Inflammatory macrophage treated with lipopolysaccharide for 4 hours (primary cell): Measurements from ENCODE around the gene PRKCA.
"Not testable (repeated sequence)": the region's sequence is repeated elsewhere in the genome, so short reads cannot be mapped to it uniquely, and the experiment has no call there.

Experiments
- DNase-seq: peaks from one replicate; pipeline ENCODE4 v3.0.0-alpha.2; 2020

PRKCA gene

DNA sequence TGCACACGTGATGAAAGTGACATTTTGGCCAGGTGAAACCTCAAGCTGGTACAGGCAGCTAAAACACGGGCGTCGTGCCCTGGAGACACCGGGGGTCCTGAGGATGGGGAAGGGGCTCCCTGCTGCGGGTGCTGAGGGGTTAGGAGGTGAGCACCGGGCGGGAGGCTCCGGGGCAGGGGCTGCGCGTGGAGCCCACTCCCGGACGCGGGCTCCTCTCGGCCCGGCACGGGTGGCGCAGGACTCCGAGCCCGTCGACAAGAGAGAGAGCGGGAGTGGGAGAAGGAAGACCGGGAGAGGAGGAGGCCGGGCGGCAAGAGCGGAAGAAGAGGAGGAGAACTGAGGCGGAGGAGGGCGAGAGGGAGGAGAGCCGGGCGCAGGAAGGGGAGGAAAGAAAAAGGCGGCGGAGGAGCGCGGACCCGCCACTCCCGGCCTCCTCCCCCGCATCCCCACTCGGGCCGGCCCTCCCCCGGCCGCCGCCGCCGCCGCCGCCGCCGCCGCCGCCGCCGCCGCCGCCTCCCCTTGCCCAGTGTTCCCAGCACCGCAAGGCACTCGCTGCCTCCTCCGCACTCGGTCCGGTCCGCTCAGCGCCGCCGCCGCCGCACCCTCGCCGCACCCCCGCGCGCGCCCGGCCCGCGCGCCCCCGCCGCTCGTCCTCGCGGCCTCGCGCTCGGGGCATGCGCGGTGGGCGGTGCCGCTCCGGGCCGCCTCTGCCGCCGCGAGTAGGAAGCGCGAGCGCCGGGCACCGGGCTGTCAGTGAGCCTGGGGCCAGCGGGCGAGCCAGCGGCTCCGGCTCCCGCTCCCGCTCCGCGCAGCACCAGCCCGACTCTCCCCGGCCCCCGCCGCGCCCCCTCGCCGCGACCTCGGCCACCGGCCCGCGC lies at the start of gene PRKCA:
PRKCA (plus strand) TSS at position 750 of the 878 bp plus-strand sequence.
- DNase-seq: peak; percentile 85

DNA sequence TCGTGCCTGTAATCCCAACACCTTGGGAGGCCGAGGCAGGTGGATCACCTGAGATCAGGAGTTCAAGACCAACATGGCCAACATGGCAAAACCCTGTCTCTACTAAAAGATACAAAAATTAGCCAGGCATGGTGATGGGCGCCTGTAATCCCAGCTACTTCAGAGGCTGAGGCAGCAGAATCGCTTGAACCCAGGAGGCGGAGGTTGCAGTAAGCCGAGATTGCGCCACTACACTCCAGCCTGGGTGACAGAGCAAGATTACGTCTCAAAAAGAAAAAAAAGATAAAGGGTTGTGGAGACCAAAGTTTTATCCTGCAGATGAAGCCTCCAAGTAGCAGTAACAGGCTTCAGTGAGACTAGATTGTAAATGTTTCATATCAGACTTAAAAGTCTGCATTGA lies 49.0 kb upstream of the PRKCA start:
- DNase-seq: not testable (repeated sequence)

DNA sequence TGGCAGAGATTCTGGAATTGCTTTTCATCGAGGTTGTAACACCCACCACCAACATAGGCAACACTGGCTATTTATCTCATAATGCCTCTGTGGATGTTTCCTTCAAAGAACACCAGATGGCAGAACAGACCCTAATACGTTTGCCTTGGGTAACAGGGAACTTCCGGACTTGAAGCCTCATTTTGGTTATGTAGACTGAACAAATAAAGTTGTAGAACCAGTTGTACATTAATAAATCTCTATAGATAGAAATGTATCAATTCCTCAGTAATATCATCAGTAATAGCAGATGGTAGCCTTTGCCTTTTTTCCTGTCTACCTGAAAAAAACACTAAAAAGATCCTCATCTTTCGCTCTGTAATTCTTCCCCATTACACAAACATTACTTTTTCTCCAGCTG lies 47.3 kb upstream of the PRKCA start:
- DNase-seq: peak; percentile 66

DNA sequence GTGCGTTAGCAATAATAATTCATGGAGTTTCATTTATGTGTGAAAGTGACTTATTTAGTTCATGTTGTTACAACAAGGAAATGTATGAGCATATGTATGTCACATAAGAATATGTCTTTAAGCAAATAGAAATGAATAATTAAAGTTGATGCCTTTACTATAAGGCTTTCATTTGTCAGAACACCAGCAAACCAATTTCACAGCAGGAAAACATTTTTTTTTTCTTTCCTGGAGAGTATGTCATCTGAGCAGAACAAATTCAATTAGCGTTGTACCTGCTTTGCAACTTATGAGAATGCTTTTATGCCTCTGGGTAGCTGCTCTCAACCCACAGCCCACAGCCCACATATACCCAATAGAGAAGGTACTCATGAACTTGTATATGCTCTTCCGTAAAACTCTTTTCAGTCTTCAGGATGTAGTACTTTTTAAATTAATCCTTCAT lies 46.9 kb upstream of the PRKCA start:
- DNase-seq: no peak

DNA sequence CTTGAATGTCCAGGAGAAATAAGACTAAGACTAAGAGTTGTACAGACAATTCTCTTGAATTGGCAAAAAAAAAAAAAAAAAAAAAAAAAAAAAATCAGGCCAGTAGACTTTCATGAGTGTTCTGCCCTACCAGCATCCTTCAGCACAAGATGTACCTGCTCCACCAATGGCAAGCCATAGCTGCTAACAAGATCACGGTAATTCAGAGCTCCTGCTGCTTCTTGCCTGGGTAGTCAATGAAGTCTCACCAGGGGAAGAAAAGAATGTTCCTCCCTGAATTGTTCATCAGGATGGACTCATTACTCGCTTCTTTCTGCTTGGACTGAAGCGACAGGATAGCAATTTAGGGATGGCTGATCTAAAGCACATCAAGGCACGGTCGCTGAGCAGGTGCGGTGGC lies 42.1 kb upstream of the PRKCA start:
- no peak for DNase-seq

DNA sequence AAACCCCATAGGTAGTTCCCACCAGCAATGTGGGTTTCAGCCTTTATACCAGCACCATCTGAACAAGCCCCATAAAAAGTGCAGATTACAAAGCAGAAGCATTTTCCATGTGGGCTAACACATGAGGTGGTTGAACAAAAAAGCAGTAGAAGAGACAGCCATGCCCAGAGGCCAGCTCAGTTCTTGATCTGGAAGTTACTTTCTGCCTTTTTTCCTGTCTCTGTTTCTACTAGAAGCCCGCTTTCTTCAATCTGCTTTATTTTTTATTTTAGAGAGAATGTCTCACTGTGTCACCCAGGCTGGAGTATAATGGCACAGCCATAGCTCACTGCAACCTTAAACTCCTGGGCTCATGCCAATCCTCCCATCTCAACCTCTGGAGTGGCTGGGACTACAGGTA lies 41.7 kb upstream of the PRKCA start:
- DNase-seq: no peak

DNA sequence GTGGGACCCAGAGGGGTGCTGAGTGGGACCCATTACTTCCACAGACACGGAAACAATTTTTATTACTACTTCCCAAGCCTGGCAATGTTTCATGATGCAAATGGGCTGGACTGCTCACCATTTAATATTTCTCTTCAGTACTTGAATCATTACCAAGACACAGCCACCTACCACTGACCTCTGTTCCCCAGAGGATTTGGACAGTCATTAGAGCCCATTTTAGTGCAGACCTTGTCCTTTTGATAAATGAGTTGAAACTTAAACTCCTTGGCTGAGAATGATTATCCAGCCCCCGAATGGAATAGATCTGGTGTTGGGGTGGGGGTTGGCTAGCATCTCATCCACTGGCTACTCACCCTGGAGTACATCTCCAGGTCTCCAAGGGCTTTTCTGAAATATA lies 39.6 kb upstream of the PRKCA start:
- no peak for DNase-seq

DNA sequence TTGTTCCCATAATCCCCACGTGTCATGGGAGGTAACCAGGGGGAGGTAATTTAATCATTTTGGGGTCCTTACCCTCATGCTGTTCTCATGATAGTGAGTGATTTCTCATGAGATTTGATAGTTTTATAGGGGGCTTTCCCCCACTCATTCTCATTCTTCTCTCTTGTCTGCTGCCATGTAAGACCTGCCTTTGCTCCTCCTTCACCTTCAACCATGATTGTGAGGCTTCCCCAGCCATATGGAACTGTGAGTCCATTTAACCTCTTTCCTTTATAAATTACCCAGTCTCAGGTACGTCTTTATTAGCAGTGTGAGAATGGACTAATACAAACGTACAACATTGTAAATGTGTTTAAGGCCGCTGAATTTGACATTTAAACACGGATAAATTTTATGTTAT lies 37.7 kb upstream of the PRKCA start:
- no peak for DNase-seq

DNA sequence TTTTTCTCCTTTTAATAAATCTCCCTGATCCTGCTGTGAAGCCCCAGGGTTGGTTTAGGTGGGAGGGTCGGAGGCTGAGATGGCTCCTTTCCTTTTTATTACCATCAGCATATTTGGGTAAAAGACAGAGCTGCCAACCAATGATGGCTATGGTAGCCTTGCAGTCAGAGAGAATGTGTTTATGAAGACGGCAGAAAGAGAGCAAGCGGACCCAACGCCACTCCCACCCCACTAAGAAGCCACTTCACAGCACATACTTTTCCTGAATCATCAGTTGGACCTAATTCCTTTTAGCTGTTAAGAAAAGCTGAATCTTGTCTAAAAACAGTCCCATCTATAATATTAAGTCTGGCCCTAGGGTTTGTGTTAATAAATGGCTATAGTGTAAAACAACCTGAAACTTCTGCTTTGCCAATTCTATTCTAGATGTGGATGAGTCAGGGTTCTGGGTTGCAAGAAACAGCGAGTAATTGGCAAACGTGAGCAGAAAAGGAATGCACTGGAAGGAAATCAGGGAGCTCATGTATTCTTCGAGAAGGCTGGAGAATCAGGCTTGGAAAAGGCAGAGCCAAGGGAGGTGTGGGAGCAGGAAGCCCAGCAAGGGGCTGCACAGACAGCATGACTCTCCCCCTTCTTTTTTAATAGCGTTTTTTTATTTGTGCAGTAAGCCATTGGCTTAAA lies 34.0 kb upstream of the PRKCA start:
- no peak for DNase-seq

DNA sequence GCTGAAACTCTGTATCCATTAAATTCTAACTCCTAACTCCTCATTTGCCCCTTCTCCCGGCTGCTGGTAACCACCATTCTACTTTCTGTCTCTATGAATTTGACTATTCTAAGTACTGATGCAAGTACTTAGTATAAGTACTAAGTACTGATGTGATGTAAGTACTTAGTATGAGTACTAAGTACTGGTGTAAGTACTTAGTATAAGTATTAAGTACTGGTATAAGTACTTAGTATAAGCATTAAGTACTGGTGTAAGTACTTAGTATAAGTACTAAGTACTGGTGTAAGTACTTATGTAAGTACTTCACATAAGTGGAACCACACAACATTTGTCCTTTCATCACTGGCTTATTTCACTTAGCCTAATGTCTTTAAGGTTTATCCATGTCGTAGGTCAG lies 32.3 kb upstream of the PRKCA start:
- DNase-seq: no peak

DNA sequence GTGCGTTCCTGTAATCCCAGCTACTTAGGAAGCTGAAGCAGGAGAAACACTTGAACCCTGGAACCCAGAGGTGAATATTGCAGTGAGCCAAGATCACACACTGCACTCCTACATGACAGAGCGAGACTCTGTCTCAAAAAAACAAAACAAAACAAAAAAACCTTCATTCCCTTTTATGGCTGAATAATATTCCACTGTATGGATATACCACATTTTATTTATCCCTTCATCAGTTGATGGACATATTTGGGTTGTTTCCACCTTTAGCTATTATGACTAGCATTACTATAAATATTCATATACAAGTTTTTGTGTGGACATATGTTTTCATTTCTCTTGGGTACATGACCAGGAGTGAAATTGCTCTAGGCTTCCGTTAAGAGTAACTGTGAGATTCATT lies 30.9 kb upstream of the PRKCA start:
- DNase-seq: no peak

DNA sequence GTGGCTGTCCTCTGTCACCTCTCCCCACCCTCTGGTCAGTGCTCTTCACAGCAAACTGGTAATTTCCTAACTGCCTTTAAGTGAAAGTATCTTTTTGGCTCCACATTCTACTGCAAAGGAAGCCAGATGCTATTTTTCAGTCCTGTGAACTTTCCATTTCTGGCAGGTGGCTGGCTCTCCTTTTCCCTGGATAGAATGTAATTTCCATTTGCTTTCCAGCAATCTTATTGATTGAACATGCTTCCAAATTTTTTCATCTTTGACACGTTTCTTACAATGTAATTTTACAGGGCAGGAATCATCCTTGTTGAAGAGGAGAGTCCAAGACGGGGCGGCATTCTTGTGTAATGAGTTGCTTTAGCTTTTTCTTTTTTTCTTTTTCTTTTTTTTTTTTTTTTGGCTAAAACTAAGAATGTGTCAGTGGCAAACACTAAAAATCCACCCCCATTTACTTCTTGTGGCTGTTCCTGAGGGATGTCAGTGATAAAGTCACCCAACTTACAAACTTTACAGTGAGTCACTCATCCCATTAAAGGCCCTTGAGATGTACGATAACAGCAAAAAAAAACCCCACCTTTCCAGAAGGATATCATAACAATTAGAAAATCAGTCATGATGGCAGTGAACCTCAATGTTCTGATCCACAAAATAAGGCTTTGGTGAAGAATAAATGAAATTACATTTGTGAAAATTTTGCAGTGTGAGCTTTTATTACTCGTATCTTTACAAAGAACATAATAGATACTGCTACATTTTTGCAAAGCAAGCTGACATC lies 29.4 kb upstream of the PRKCA start:
- no peak for DNase-seq

DNA sequence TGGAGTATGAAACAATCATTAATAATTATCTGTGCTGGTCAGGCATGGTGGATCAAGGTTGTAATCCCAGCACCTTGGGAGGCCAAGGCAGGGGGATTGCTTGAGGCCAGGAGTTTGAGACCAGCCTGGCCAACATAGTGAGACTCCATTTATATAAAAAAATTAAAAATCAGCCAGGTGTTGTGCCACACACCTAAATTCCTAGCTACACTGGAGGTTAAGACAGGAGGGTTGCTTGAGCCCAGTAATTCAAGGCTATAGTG lies 28.9 kb upstream of the PRKCA start:
- DNase-seq: no peak

DNA sequence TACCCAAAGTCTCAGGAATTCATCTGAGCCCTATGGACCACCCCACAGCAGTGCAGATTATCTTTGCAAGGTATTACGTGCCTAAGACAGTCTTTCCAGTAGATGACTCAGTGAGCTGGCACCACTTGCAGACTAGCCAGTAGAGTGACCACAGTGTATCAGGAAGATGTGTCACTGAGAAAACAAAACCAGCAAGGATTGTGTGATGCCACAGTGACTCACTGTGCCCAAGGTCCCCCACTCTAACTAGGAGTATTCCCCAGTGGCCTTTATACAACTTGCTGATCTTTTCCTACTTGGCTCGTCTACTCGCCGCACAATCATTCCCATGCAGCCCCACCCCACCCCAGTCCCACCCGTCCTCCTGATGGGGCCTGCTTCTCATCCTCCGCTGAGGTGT lies 26.8 kb upstream of the PRKCA start:
- no peak for DNase-seq

DNA sequence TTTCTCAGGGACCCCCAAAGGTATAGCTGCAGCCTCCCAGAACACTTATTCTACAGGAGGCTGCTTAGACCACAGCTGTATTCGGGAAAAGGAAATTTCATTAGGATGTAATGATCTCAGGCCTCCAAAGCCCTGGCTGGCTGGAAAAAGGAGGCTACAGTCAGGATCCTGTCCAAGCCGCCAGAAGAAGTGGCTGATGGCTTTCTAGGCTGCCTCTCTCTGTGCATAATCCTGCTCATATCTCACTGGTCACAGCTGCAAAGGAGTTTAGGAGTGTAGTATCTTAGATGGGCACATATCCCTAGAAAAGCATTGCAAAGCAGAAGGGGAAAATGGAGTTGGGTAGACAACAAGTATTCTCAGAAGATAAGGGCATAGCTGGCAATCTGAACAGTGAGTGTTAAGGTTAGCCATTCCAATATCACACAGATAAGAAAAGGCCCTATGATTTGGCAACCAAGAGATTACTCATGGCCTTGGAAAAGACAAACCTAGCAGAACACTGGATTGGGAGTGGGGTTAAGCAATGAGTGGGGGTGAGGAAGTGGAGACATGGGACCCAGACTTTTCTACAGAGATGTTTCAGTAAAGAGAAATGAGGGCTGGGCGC lies 26.0 kb upstream of the PRKCA start:
- DNase-seq: peak; percentile 15

DNA sequence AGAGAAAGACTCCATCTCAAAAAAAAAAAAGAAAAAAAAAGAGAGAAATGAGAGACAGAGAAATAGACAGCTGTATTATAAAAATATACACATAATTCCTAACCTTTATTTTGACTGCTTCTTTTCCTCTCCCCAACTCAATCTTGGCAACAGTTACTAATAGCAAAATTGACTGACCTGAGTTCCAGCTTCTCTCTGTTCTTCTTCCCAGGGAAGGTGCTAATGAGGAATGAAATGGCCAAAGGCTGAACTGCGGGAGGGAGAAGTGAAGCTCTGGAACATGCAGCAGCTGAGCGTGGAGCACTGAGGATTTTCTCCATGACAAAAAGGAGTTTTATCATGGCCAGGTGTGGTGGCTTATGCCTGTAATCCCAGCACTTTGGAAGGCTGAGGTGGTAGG lies 25.2 kb upstream of the PRKCA start:
- no peak for DNase-seq

DNA sequence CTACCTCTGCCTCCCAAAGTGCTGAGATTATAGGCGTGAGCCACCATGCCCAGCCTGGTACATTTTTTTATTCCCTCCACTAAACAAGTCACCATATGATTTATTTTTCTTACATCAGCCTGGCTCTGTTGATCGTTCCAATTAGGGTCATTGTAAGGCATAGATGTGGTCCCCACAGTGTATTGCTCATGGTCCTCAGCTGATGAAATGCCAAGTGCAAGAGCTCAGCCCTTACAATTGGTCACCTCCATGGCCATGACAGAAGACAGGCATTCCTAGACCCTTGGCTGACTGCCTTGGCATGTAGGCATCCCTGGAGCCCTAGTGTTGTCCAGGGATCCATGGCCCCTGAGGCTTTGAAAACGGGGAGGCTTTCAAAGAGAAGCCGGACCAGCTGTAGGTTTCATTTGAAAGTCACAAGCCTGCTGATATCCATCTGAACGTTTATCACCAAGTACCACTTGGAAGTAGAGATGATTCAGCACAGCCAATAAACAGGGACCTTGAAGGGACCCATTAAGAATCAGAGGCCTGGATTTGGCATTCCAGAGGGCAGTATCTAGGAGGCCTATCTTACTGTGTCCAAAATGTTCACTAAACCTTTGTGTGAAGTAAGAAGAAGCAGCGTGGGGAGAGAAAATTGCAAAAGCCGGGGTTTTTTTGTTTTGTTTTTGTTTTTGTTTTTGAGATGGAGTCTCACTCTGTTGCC lies 20.6 kb upstream of the PRKCA start:
- DNase-seq: no peak

DNA sequence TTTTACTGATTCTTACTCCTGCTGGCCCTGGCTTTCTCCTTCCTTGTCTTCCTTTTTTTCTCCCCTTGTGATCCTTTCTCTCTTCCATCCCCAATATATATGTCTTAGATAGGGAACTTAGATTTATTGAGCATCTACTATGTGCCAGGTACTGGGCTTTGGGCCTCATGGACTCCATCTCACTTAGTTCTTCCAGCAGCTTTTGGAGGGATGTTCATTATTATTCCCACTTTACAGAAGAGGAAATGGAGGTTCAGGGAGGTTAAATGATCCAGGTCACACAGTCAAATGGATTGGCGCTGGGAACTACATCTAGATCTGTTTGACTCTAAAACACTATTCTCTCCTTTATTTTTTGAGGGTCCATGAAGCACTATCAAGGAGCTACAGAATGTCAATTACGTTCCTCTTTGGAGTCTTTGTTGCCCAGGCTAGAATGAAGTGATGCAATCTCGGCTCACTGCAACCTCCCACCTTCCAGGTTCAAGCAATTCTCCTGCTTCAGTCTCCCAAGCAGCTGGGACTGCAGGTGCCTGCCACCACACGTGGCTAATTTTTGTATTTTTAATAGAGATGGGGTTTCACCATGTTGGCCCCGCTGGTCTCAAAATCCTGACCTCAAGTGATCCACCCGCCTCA lies 19.0 kb upstream of the PRKCA start:
- no peak for DNase-seq

DNA sequence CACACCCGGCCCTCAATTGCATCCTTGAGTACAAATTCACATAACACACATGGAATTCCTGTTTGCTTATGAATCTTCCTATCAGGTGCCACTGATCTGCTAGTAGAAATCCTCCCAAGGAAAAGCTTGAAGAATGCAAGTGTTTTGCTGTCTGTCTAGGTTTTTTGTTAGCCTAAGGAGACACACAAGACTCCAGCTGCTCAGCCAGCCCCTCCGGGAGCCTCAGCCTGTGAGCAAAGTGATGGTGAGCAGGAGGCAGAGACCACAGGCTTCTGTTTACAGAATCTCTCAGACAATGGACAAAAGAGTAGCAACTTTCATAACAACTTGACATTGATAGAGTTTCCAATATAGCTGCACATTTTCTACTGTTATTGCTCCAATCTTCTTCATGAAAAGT lies 18.4 kb upstream of the PRKCA start:
- no peak for DNase-seq

DNA sequence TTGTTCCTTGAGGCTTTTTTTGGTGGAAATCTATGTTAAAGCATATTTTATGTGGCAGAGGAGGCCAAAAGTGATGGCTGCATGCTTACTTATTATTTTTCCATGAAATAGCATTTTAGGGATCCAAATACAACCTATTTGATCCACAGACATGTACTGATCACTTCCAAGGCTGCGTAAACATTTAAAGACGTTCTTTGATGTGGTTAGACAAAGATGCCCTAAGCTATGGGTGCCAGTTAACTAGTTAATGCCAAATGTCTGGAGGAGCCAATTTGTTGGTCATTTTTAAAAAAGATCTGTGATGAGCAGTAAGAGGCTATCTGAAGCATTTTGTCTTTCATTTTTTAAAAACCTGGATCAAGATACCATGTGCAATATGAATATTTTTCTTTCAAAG lies 17.3 kb upstream of the PRKCA start:
- no peak for DNase-seq

DNA sequence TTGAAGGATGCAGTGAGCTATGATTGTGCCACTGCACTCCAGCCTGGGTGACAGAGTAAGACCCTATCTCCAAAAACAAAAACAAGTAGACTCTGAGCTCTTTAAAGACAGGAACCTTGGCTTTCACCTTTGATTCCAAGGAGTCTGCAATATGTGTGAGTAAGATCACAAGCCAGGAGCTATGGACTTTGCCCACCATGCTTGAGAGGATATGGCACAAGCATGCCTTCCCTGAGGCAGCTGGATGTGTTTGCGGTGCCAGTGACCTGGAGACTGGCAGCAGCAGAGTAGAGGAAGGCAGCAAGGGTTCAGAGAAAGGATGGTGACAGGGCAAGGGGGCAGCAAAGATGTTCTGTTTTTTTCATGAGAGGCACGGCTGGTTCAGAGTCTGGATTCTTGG lies 14.5 kb upstream of the PRKCA start:
- DNase-seq: no peak

DNA sequence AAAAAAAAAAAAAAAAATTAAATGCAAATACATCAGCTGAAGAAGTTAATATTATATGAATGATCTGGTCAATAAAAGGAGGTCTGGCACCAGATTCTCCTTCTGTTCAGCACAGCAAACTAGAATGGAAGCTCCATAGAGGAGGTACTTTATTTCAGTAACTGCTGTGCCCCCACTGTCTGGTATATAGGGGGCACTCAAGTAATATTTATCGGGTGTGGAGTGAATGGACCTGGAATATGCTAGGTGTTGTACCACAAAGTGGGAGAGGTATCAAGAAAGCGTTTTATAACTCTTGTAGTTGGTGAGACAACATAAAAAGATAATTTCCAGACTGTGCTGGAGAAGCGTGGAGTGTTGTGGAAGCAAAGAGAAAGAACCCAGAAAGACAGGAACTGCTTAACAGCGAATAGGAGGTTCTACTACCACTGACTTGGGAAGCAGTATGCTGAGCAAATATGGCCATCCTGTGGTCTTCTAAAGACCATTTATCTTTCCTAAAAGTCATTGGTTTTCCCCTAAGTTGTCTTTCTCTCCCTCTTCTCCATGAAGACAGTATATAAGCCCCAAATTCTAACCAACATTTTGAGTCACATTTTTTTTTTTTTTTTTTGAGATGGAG lies 12.2 kb upstream of the PRKCA start:
- DNase-seq: no peak
